Upper lobe of left lung (tissue), 6 donors: ENCODE data around the gene ESAM. TPM values are rescaled to one million over a fixed set of nuclear protein-coding genes. Genes with fewer than 3 reads are reported as not detected.

ENCODE experiments used
- ATAC-seq, 2 donors: fragments of 200-7000 bp; cut with Tn5 transposase; one replicate each; pipeline ENCODE4 v1.9.1; 2022; ENCODE audit warnings: mild to moderate bottlenecking in 2 of 2, moderate library complexity in 2 of 2; ENCODE audit not compliant: low FRiP score in 2 of 2
- DNase-seq, 2 donors: peaks; one replicate each; pipeline ENCODE4 v3.0.0-alpha.2; 2019 to 2020
- H3K27ac ChIP-seq, 4 donors: fragments of 200-600 bp; sonication (generic); one replicate each; pipeline ENCODE4 v1.5.1; 2016 to 2019
- H3K27me3 ChIP-seq, 4 donors: fragments of 200-600 bp; sonication (generic); one replicate each; pipeline ENCODE4 v1.5.1; 2017 to 2019
- H3K36me3 ChIP-seq, 4 donors: fragments of 200-600 bp; sonication (generic); one replicate each; pipeline ENCODE4 v1.5.1; 2016 to 2019
- H3K4me1 ChIP-seq, 4 donors: fragments of 200-600 bp; sonication (generic); one replicate each; pipeline ENCODE4 v1.5.1; 2018 to 2019
- H3K4me3 ChIP-seq, 4 donors: fragments of 200-600 bp; sonication (generic); one replicate each; pipeline ENCODE4 v1.5.1; 2017 to 2019; ENCODE audit warnings: mild to moderate bottlenecking in 2 of 4, moderate library complexity in 1 of 4
- H3K9me3 ChIP-seq, 4 donors: fragments of 200-600 bp; sonication (generic); one replicate each; pipeline ENCODE4 v1.5.1; 2018 to 2019
- EP300 ChIP-seq, 4 donors: sonication (generic); formaldehyde crosslinking; IDR thresholded peaks; one replicate each; pipeline ENCODE4 v1.5.1; 2017; ENCODE audit warnings: antibody characterized with exemption in 4 of 4, control low read depth in 2 of 4
- POLR2A ChIP-seq, 4 donors: fragments of 450-650 bp; IDR thresholded peaks; one replicate each; pipeline ENCODE4 v1.5.1; 2016 to 2017; ENCODE audit warnings: antibody characterized with exemption in 4 of 4, mild to moderate bottlenecking in 2 of 4
- POLR2AphosphoS5 ChIP-seq, 2 donors: sonication (generic); formaldehyde crosslinking; IDR thresholded peaks; one replicate each; pipeline ENCODE4 v1.5.1; 2017; ENCODE audit warnings: antibody characterized with exemption in 2 of 2
- WGBS, 2 donors: methylation state at CpG; one replicate each; pipeline ENCODE4 v1.1.5; 2017 to 2018; 5-methylcytosine and 5-hydroxymethylcytosine counted together
- total RNA-seq, 6 donors: library from RNA; depleted of rRNA in 4 of 6; stranded (reverse); fragments of >200 nt in 4 of 6; gene quantifications; one replicate each; pipeline versions ENCODE4 v1.1.0 to v1.2.1, GENCODE V29; 2016 to 2021
- TF ChIP-seq, protein P1 (sequence below), 6 experiments: fragments of 450-650 bp in 4 of 6; fragments of 200-600 bp in 2 of 6; sonication (generic) in 2 of 6; IDR thresholded peaks; one replicate each; pipeline ENCODE4 v1.5.1; 2016 to 2019; ENCODE audit warnings: antibody characterized with exemption in 6 of 6
- donor health status: DM: no; HTN: no; CAD: no; lungs with moderate emphysema.
- donor health status: DM: no; HTN: yes; CAD: no; lungs with severe emphysema.

Gene ESAM
- total RNA-seq, 6 donors from 2014 or later: 39.8 to 177 (median 128) TPM

DNA sequence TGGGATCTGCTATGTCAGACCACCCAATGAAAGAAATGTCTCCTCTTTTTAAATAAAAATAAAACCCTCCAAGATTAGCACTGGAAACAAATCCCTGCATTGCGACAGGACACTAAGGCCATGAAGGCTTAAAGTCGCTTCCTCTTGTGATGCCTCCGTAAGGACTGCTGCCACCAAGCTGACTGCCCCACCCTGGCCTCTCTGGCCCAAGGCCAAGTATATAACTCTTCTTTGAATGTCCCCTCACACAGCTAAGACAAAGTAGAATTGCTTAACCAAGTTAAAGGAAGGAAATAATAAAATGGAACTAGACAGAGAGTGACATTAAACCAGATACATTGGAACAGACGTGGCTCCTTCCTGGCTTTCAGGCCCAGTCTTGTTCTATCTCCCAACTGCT, 29.9 kb downstream of the ESAM start:
- WGBS, 2 donors: 49 to 54% methylated on average over 4 of the region's 4 CpGs
- ATAC-seq (peak in 1 of 2 donors; percentile 73), DNase-seq (peak in 1 of 2 donors; percentile 70)
- Histone ChIP-seq H3K27me3 (no peaks in the 10 kb centered on the region), H3K36me3 (no peaks in the 10 kb centered on the region), H3K4me1 (peaks cover 3 to 12% (median 7%) of the 10 kb centered on the region in 4 donors), H3K27ac (peak overlapping the region in 2 of 4 donors; percentile 40 to 56), H3K9me3 (no peaks in the 10 kb centered on the region), H3K4me3 (no peak overlapping the region)
- TF ChIP-seq POLR2AphosphoS5 (IDR thresholded peaks at IDR 0.05) (no peak), EP300 (IDR thresholded peaks at IDR 0.05) (no peak)
- TF ChIP-seq, protein P1, sequence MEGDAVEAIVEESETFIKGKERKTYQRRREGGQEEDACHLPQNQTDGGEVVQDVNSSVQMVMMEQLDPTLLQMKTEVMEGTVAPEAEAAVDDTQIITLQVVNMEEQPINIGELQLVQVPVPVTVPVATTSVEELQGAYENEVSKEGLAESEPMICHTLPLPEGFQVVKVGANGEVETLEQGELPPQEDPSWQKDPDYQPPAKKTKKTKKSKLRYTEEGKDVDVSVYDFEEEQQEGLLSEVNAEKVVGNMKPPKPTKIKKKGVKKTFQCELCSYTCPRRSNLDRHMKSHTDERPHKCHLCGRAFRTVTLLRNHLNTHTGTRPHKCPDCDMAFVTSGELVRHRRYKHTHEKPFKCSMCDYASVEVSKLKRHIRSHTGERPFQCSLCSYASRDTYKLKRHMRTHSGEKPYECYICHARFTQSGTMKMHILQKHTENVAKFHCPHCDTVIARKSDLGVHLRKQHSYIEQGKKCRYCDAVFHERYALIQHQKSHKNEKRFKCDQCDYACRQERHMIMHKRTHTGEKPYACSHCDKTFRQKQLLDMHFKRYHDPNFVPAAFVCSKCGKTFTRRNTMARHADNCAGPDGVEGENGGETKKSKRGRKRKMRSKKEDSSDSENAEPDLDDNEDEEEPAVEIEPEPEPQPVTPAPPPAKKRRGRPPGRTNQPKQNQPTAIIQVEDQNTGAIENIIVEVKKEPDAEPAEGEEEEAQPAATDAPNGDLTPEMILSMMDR (IDR thresholded peaks at IDR 0.05): no peak

DNA sequence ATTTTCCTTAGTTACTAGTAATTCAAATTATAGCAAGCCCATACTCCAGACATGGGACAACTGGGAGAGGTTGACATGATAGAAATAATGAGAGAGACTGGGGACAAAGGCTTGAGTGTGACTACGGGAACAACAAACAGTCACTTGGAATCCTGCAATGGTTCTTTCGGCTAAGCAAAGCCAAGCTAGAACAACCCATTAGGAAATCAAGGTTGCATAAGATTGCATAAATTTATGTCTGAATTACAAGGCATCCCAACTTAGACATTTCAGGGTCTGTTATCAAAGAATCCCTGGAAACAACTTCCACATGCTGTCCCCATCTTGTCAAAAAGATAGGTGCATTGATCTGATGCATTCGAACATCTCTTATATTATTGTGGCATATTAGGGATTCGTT, 32.5 kb downstream of the ESAM start:
- no peak overlapping the region for H3K27ac ChIP-seq
- no peak for ATAC-seq
- H3K36me3 ChIP-seq: no peaks in the 10 kb centered on the region
- no peaks in the 10 kb centered on the region for H3K9me3 ChIP-seq
- H3K4me3 ChIP-seq: no peak overlapping the region
- H3K4me1 ChIP-seq: peaks cover 22 to 39% (median 29%) of the 10 kb centered on the region in 4 donors
- no peak for TF ChIP-seq POLR2AphosphoS5 (IDR thresholded peaks at IDR 0.05)
- no peak for TF ChIP-seq EP300 (IDR thresholded peaks at IDR 0.05)
- TF ChIP-seq, protein P1 (IDR thresholded peaks at IDR 0.05): no peak
- TF ChIP-seq POLR2A (IDR thresholded peaks at IDR 0.05): no peak
- WGBS, 2 donors: 71 to 74% methylated on average over 4 of the region's 4 CpGs
- no peaks in the 10 kb centered on the region for H3K27me3 ChIP-seq
- DNase-seq: no peak

DNA sequence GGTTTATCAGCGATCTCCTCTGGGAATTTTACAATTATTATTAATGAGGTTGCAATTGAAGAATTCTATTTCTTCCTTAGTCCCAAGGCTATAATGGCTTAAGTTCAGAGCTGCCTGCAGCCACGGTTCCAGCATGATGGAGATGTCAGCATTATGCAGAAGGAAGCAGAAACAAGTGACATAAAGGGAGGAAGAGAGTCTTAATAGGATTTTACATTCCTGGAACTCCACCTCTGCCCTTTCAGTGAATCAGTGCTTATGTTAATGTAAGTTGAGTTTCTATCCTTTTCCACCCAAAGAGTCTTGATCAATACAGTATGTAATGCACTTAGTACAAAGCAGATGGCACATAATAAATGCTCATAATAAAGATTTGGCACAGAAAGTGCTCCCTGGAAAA, 34.0 kb downstream of the ESAM start:
- 89 to 91% methylated on average over 2 of the region's 2 CpGs for WGBS, 2 donors
- H3K36me3 ChIP-seq: no peaks in the 10 kb centered on the region
- ATAC-seq (no peak), DNase-seq (no peak)
- peaks cover 22 to 43% (median 31%) of the 10 kb centered on the region in 4 donors for H3K4me1 ChIP-seq
- no peaks in the 10 kb centered on the region for H3K27me3 ChIP-seq
- H3K27ac ChIP-seq: peak overlapping the region in 1 of 4 donors; percentile 83
- TF ChIP-seq POLR2AphosphoS5 (IDR thresholded peaks at IDR 0.05) (no peak), EP300 (IDR thresholded peaks at IDR 0.05) (no peak), POLR2A (IDR thresholded peaks at IDR 0.05) (no peak)
- TF ChIP-seq, protein P1 (IDR thresholded peaks at IDR 0.05): no peak
- no peak overlapping the region for H3K4me3 ChIP-seq
- no peaks in the 10 kb centered on the region for H3K9me3 ChIP-seq

DNA sequence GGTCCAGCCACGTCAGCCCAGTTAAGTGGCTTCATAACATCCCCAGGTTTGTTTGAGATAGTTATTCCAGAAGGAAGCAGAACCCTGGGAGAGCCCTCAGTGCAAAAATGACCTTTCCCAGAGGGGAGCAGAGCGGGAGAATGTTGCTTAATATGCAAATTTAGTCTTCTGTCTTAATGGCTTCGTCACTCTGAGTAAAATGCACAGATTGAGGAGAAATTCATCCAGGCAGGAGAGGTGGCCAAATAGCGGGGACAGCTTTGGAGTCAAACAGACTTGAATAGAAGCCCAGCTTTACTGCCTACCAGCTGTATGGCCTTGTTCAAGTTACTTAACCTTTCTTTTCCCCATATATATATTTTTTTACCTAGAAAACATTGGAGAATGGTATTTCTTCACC, 34.6 kb downstream of the ESAM start:
- ATAC-seq (no peak), DNase-seq (peak in 1 of 2 donors; percentile 66)
- Histone ChIP-seq H3K4me3 (no peak overlapping the region), H3K27ac (peak overlapping the region in 2 of 4 donors; percentile 71 to 83), H3K36me3 (no peaks in the 10 kb centered on the region), H3K4me1 (peaks cover 22 to 43% (median 31%) of the 10 kb centered on the region in 4 donors), H3K9me3 (no peaks in the 10 kb centered on the region), H3K27me3 (no peaks in the 10 kb centered on the region)
- TF ChIP-seq POLR2AphosphoS5 (IDR thresholded peaks at IDR 0.05) (no peak), POLR2A (IDR thresholded peaks at IDR 0.05) (peak in 1 of 4 donors; percentile 27)
- WGBS, 2 donors: 58 to 70% methylated on average over 4 of the region's 4 CpGs

DNA sequence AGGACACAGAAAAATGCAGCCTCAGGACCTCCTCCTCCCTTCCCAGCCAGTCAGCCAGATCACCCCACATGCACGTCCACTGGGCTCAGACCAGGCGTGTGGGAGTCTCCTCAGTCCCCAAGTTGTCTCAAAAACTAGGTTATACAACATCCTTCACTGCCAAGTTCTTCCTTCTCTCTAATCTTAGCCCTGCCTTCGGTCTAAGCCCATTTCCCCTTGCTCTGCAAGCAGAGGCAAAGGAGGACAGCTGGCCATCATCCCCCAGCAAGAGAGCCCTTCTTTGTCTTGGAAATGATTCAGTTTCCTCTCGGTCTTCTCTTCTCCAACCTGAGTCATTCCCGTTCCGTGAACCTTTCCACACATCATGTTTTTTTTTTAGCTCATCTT, 36.4 kb downstream of the ESAM start:
- Histone ChIP-seq H3K4me3 (no peak overlapping the region), H3K9me3 (no peaks in the 10 kb centered on the region), H3K36me3 (no peaks in the 10 kb centered on the region), H3K27me3 (no peaks in the 10 kb centered on the region), H3K4me1 (peaks cover 19 to 36% (median 27%) of the 10 kb centered on the region in 4 donors), H3K27ac (peak overlapping the region; percentile 59 to 83 (median 68))
- WGBS, 2 donors: 7 to 15% methylated on average over 6 of the region's 6 CpGs
- ATAC-seq (peak; percentile 24 to 28), DNase-seq (no peak)
- TF ChIP-seq POLR2A (IDR thresholded peaks at IDR 0.05) (no peak), EP300 (IDR thresholded peaks at IDR 0.05) (no peak), POLR2AphosphoS5 (IDR thresholded peaks at IDR 0.05) (no peak)
- TF ChIP-seq, protein P1 (IDR thresholded peaks at IDR 0.05): no peak
